Caco-2 (cell line): ENCODE data around the gene ST3GAL5. TPM values are rescaled to one million over a fixed set of nuclear protein-coding genes. Genes with fewer than 3 reads are reported as not detected.

Experiments used
- BruUV-seq: library from RNA; stranded (reverse); fragments of 400-500 nt; replicated peaks from 2 replicates; lab custom pipeline; 2021; lab: Mats Ljungman, UMichigan
- CTCF ChIA-PET: fragments of 300-600 bp; sonication (Branson Sonifier 250); formaldehyde crosslinking; loops from one replicate; lab custom pipeline; 2022; ENCODE audit warnings: antibody characterized with exemption; lab: Charles Lee
- POLR2A ChIA-PET: fragments of 300-600 bp; sonication (Branson Sonifier 250); formaldehyde crosslinking; loops from one replicate; lab custom pipeline; 2022; ENCODE audit warnings: antibody characterized with exemption; lab: Charles Lee
- DNase-seq, 2 experiments: peaks; one replicate each; pipeline versions ENCODE4 v3.0.0 to v3.0.0-alpha.2; 2020 to 2022
- H3K27me3 ChIP-seq: replicated peaks from 2 replicates; pipeline ENCODE4 v1.6.0; 2011; ENCODE audit warnings: low read length; ENCODE audit not compliant: control insufficient read depth, insufficient read depth
- H3K36me3 ChIP-seq: 2 replicates; pipeline ENCODE4 v1.5.1; 2011; ENCODE audit warnings: low read length; ENCODE audit not compliant: control insufficient read depth, insufficient read depth
- H3K4me1 ChIP-seq: fragments of 250-450 bp; sonication (Bioruptor Pico); 2 replicates; pipeline ENCODE4 v1.5.1; 2020; ENCODE audit warnings: mild to moderate bottlenecking
- H3K4me3 ChIP-seq: 2 replicates; pipeline ENCODE4 v1.5.1; 2011; ENCODE audit warnings: low read depth, mild to moderate bottlenecking, control low read depth, low read length
- H3K9me3 ChIP-seq: fragments of 250-450 bp; sonication (Bioruptor Pico); 2 replicates; pipeline ENCODE4 v1.5.1; 2020; ENCODE audit warnings: mild to moderate bottlenecking, moderate library complexity
- H3K27ac Mint-ChIP-seq: one replicate; pipeline ENCODE4 v1.8.0; 2022; ENCODE audit warnings: mixed read lengths; ENCODE audit not compliant: unreplicated experiment
- H3K27me3 Mint-ChIP-seq: one replicate; pipeline ENCODE4 v1.8.0; 2022; ENCODE audit warnings: mixed read lengths; ENCODE audit not compliant: insufficient read depth, unreplicated experiment
- H3K36me3 Mint-ChIP-seq: one replicate; pipeline ENCODE4 v1.8.0; 2022; ENCODE audit warnings: mild to moderate bottlenecking, mixed read lengths; ENCODE audit not compliant: insufficient read depth, unreplicated experiment
- H3K4me1 Mint-ChIP-seq: one replicate; pipeline ENCODE4 v1.8.0; 2022; ENCODE audit warnings: low read depth, mixed read lengths; ENCODE audit not compliant: unreplicated experiment
- H3K4me3 Mint-ChIP-seq: one replicate; pipeline ENCODE4 v1.8.0; 2022; ENCODE audit warnings: mild to moderate bottlenecking, moderate library complexity, mixed read lengths; ENCODE audit not compliant: unreplicated experiment
- H3K9me3 Mint-ChIP-seq: one replicate; pipeline ENCODE4 v1.8.0; 2022; ENCODE audit warnings: mixed read lengths; ENCODE audit not compliant: unreplicated experiment
- CTCF ChIP-seq, 2 experiments: fragments of 200-600 bp in 1 of 2; IDR thresholded peaks; 1 replicate in 1 of 2; 2 replicates in 1 of 2; pipeline versions ENCODE4 v1.5.1 to v1.8.0; 2011 to 2022; ENCODE audit warnings: antibody characterized with exemption in 1 of 2, control low read depth in 1 of 2, inconsistent platforms in 1 of 2, low read depth in 1 of 2, low read length in 1 of 2, mild to moderate bottlenecking in 1 of 2, moderate library complexity in 1 of 2; ENCODE audit not compliant: insufficient read depth in 1 of 2, severe bottlenecking in 1 of 2, unreplicated experiment in 1 of 2
- intact Hi-C: fragments of 100-400 bp; cut with micrococcal nuclease; formaldehyde crosslinking; loops from one replicate; pipeline ENCODE4 v1.10.0; 2022; ENCODE audit not compliant: unreplicated experiment
- total RNA-seq: library from RNA; stranded (reverse); gene quantifications from 2 replicates; pipeline ENCODE4 v1.2.3, GENCODE V29; 2022

The ST3GAL5 gene
- total RNA-seq, 1 experiment from 2014 or later: 3.4 TPM

GRCh38 chr2:85838181-85838580, 50.6 kb downstream of the ST3GAL5 start:
- intact Hi-C loops: no loop called here
- no peak overlapping the region for H3K4me3 Mint-ChIP-seq
- Histone ChIP-seq H3K27me3 (no peaks in the 10 kb centered on the region), H3K36me3 (no peaks in the 10 kb centered on the region), H3K4me1 (no peaks in the 10 kb centered on the region), H3K9me3 (peaks cover 14% of the 10 kb centered on the region), H3K4me3 (no peak overlapping the region)
- peak in 1 of 2 experiments; percentile 2 for TF ChIP-seq CTCF (IDR thresholded peaks at IDR 0.05; ENCODE audit: insufficient read depth in 1 of 2, low read depth in 1 of 2, low read length in 1 of 2, severe bottlenecking in 1 of 2, unreplicated experiment in 1 of 2)
- no TSS peak for BruUV-seq
- no peaks in the 10 kb centered on the region for H3K4me1 Mint-ChIP-seq
- H3K27ac Mint-ChIP-seq: no peak overlapping the region
- no peak for DNase-seq
- H3K9me3 Mint-ChIP-seq: peaks cover 18% of the 10 kb centered on the region
- CTCF ChIA-PET: interaction anchor here (0.8 to 1.2 kb wide), 2 partner anchors 11 to 19 kb away, joined by 3 to 4 read pairs; no protein-coding TSS in a partner anchor
- POLR2A ChIA-PET: no interaction called here
- no peaks in the 10 kb centered on the region for H3K36me3 Mint-ChIP-seq
- H3K27me3 Mint-ChIP-seq: peaks cover 14% of the 10 kb centered on the region

- intact Hi-C loops: no loop called here
- H3K36me3 ChIP-seq: no peaks in the 10 kb centered on the region
- CTCF ChIA-PET: no interaction called here
- Mint-ChIP-seq H3K4me1 (no peaks in the 10 kb centered on the region), H3K9me3 (peaks cover 15% of the 10 kb centered on the region), H3K27ac (no peak overlapping the region), H3K36me3 (no peaks in the 10 kb centered on the region), H3K27me3 (peaks cover 14% of the 10 kb centered on the region), H3K4me3 (no peak overlapping the region)
- DNase-seq: no peak
- H3K9me3 ChIP-seq: peaks cover 11% of the 10 kb centered on the region
- no peaks in the 10 kb centered on the region for H3K4me1 ChIP-seq
- H3K4me3 ChIP-seq: no peak overlapping the region
- no peak for TF ChIP-seq CTCF (IDR thresholded peaks at IDR 0.05; ENCODE audit: insufficient read depth in 1 of 2, low read depth in 1 of 2, low read length in 1 of 2, severe bottlenecking in 1 of 2, unreplicated experiment in 1 of 2)
- BruUV-seq: no TSS peak
- POLR2A ChIA-PET: no interaction called here
- no peaks in the 10 kb centered on the region for H3K27me3 ChIP-seq
Measured at GRCh38 chr2:85834466-85834865, 54.3 kb downstream of the ST3GAL5 start.

- no peak for DNase-seq
- CTCF ChIA-PET: interaction anchor here (0.6 kb wide), 1 partner anchor 45 kb away, joined by 4 read pairs; no protein-coding TSS in a partner anchor
- H3K27ac Mint-ChIP-seq: no peak overlapping the region
- no peak for TF ChIP-seq CTCF (IDR thresholded peaks at IDR 0.05; ENCODE audit: insufficient read depth in 1 of 2, low read depth in 1 of 2, low read length in 1 of 2, severe bottlenecking in 1 of 2, unreplicated experiment in 1 of 2)
- H3K4me3 ChIP-seq: no peak overlapping the region
- peaks cover 14% of the 10 kb centered on the region for H3K27me3 Mint-ChIP-seq
- H3K4me3 Mint-ChIP-seq: no peak overlapping the region
- peaks cover 8% of the 10 kb centered on the region; the same call in 1 of the 2 replicates for H3K9me3 ChIP-seq
- POLR2A ChIA-PET: no interaction called here
- no peaks in the 10 kb centered on the region for H3K36me3 Mint-ChIP-seq
- H3K27me3 ChIP-seq: no peaks in the 10 kb centered on the region
- H3K9me3 Mint-ChIP-seq: peaks cover 15% of the 10 kb centered on the region
- peaks cover 5% of the 10 kb centered on the region for H3K4me1 Mint-ChIP-seq
- no peaks in the 10 kb centered on the region for H3K36me3 ChIP-seq
- no peaks in the 10 kb centered on the region for H3K4me1 ChIP-seq
- intact Hi-C loops: no loop called here
- BruUV-seq: no TSS peak
Measured at GRCh38 chr2:85831735-85832134, 57.1 kb downstream of the ST3GAL5 start.
